HepG2 (cell line): Measurements from ENCODE around the gene GLRX5. TPM values are rescaled to one million over a fixed set of nuclear protein-coding genes. Genes with fewer than 3 reads are reported as not detected.

Experiments used
- CEBPG ChIP-seq: IDR thresholded peaks from 2 replicates; pipeline ENCODE4 v1.6.1; 2016
- GLI4 ChIP-seq: sonication (generic); formaldehyde crosslinking; IDR thresholded peaks from 2 replicates; pipeline ENCODE4 v1.5.1; 2020; ENCODE audit warnings: missing genetic modification reagents, mild to moderate bottlenecking, moderate library complexity, borderline replicate concordance
- HIVEP1 ChIP-seq: sonication (generic); formaldehyde crosslinking; IDR thresholded peaks from 2 replicates; pipeline ENCODE4 v1.4.0; 2020; ENCODE audit warnings: mild to moderate bottlenecking, missing genetic modification reagents
- HNRNPK ChIP-seq: fragments of 200-400 bp; formaldehyde crosslinking; IDR thresholded peaks from 2 replicates; pipeline ENCODE4 v1.6.1; 2018; ENCODE audit warnings: low read length, low read depth, moderate library complexity, mild to moderate bottlenecking; ENCODE audit not compliant: poor library complexity, severe bottlenecking
- KDM2A ChIP-seq: sonication (generic); formaldehyde crosslinking; IDR thresholded peaks from 2 replicates; pipeline ENCODE4 v1.4.0; 2020; ENCODE audit warnings: low read depth, missing genetic modification reagents, borderline replicate concordance
- MED8 ChIP-seq: sonication (generic); formaldehyde crosslinking; IDR thresholded peaks from 2 replicates; pipeline ENCODE4 v1.8.1; 2023; ENCODE audit warnings: mild to moderate bottlenecking, missing genetic modification reagents; ENCODE audit not compliant: insufficient replicate concordance
- PAWR ChIP-seq: sonication (generic); formaldehyde crosslinking; IDR thresholded peaks from 2 replicates; pipeline ENCODE4 v1.4.0; 2020; ENCODE audit warnings: missing genetic modification reagents, mild to moderate bottlenecking, borderline replicate concordance
- PLRG1 ChIP-seq: fragments of 450-650 bp; conservative IDR thresholded peaks from 2 replicates; pipeline ENCODE4 v1.6.1; 2016
- RBAK ChIP-seq: sonication (generic); formaldehyde crosslinking; IDR thresholded peaks from 2 replicates; pipeline ENCODE4 v1.5.1; 2020; ENCODE audit warnings: mild to moderate bottlenecking, missing genetic modification reagents
- SRY ChIP-seq: sonication (generic); formaldehyde crosslinking; IDR thresholded peaks from 2 replicates; pipeline ENCODE4 v1.8.0; 2022; ENCODE audit warnings: mild to moderate bottlenecking, missing genetic modification reagents
- THYN1 ChIP-seq: sonication (generic); formaldehyde crosslinking; IDR thresholded peaks from 2 replicates; pipeline ENCODE4 v1.8.1; 2023; ENCODE audit warnings: low read depth, mild to moderate bottlenecking, moderate library complexity, missing genetic modification reagents, borderline replicate concordance
- ZFX ChIP-seq: sonication (generic); formaldehyde crosslinking; IDR thresholded peaks from 2 replicates; pipeline ENCODE4 v1.4.0; 2020; ENCODE audit warnings: mild to moderate bottlenecking, low read depth, missing genetic modification reagents, moderate library complexity
- ZNF138 ChIP-seq: sonication (generic); formaldehyde crosslinking; IDR thresholded peaks from 2 replicates; pipeline ENCODE4 v1.5.0; 2020; ENCODE audit warnings: mild to moderate bottlenecking, low read depth, missing genetic modification reagents
- ZNF230 ChIP-seq: sonication (generic); formaldehyde crosslinking; IDR thresholded peaks from 2 replicates; pipeline ENCODE4 v1.4.0; 2020; ENCODE audit warnings: mild to moderate bottlenecking, missing genetic modification reagents
- ZNF24 ChIP-seq: fragments of 450-650 bp; IDR thresholded peaks from 2 replicates; pipeline ENCODE4 v1.6.1; 2017; ENCODE audit warnings: antibody characterized with exemption, mild to moderate bottlenecking
- ZNF3 ChIP-seq: IDR thresholded peaks from 2 replicates; pipeline ENCODE4 v1.7.0; 2017; ENCODE audit warnings: inconsistent platforms
- ZNF460 ChIP-seq: sonication (generic); formaldehyde crosslinking; IDR thresholded peaks from 2 replicates; pipeline ENCODE4 v1.5.1; 2020; ENCODE audit warnings: missing genetic modification reagents, mild to moderate bottlenecking, borderline replicate concordance
- ZNF496 ChIP-seq: sonication (generic); formaldehyde crosslinking; IDR thresholded peaks from 2 replicates; pipeline ENCODE4 v1.8.1; 2023; ENCODE audit warnings: mild to moderate bottlenecking, moderate library complexity, missing genetic modification reagents; ENCODE audit not compliant: insufficient replicate concordance
- ZNF619 ChIP-seq: sonication (generic); formaldehyde crosslinking; IDR thresholded peaks from 2 replicates; pipeline ENCODE4 v1.4.0; 2020; ENCODE audit warnings: mild to moderate bottlenecking, missing genetic modification reagents
- ZNF629 ChIP-seq: sonication (generic); formaldehyde crosslinking; conservative IDR thresholded peaks from 2 replicates; pipeline ENCODE4 v1.5.0; 2020; ENCODE audit warnings: missing genetic modification reagents
- ZSCAN9 ChIP-seq: IDR thresholded peaks from 2 replicates; pipeline ENCODE4 v1.6.1; 2016; ENCODE audit warnings: borderline replicate concordance
- polyA plus RNA-seq, 8 experiments: library from polyadenylated mRNA; depleted of rRNA in 3 of 8; stranded (reverse) in 7 of 8; unstranded in 1 of 8; fragments of >200 nt; fragmentation: Illumina TruSeq in 4 of 8; extraction: Trizol in 4 of 8; gene quantifications; 2 replicates each; pipeline versions ENCODE4 v1.2.1 to v1.2.3, GENCODE V29; 2011 to 2016; ENCODE audit warnings: low read depth in 4 of 8, missing spikeins in 1 of 8, mixed read lengths in 1 of 8; ENCODE audit not compliant: insufficient read depth in 1 of 8
- total RNA-seq, 5 experiments: library from RNA; depleted of rRNA; stranded (reverse); fragments of >200 nt; fragmentation: Illumina TruSeq; extraction: Trizol; gene quantifications; 2 replicates each; pipeline ENCODE4 v1.2.3, GENCODE V29; 2016; ENCODE audit warnings: low read depth in 1 of 5
- TF ChIP-seq, protein P1 (sequence below): IDR thresholded peaks from 2 replicates; pipeline ENCODE4 v1.6.1; 2016; ENCODE audit warnings: mild to moderate bottlenecking
- TF ChIP-seq, protein P2 (sequence below), 2 experiments: sonication (generic) in 1 of 2; formaldehyde crosslinking in 1 of 2; IDR thresholded peaks; 2 replicates each; pipeline versions ENCODE4 v1.4.0 to v1.6.1; 2018 to 2020; ENCODE audit warnings: missing genetic modification reagents in 2 of 2, borderline replicate concordance in 1 of 2, low read depth in 1 of 2, mild to moderate bottlenecking in 1 of 2, missing biosample characterization in 1 of 2
- TF ChIP-seq, protein P3 (sequence below): sonication (generic); formaldehyde crosslinking; IDR thresholded peaks from 2 replicates; pipeline ENCODE4 v1.4.0; 2020; ENCODE audit warnings: missing genetic modification reagents
- TF ChIP-seq, protein P4 (sequence below): sonication (generic); formaldehyde crosslinking; IDR thresholded peaks from 2 replicates; pipeline ENCODE4 v1.8.0; 2023; ENCODE audit warnings: mild to moderate bottlenecking, missing genetic modification reagents

GLRX5 gene
- total and polyA plus RNA-seq, 2 of the 13 experiments (the other 11 are each of a cell fraction or from before 2014, with no cell fraction given): 122 to 146 TPM

DNA sequence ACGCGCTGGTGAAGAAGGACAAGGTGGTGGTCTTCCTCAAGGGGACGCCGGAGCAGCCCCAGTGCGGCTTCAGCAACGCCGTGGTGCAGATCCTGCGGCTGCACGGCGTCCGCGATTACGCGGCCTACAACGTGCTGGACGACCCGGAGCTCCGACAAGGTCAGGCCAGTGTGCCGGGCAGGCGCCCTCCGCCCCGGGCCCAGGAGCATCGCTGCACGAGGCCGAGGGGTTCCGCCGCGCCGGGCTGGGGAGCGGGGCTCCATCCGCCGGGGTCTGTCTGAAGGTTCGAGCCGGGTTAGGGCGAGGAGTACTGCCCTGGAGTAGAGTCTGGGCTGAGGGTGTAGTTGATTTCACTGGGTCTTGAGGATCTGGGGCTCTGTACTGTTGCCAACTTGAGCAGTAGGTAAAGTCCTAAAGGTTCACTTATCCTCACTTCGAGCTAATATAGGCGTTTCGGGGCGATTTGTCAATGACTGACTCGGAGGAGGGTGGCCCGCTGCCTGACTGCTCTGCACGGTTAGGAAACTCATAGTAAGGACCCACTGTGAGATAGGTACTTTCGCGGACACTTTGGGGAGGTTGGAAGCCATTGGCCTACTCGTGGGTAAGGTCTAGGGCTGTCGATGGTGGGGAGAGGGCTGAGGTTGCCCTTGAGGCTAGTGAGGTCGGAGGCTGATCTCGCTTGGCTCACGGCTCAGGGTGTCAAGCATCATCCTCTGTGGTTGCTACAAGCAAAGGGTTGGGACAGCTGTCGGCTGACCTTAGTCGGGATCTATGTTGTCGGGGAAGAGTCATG is 574 bp downstream of the GLRX5 start (continued):
- TF ChIP-seq, protein P1, sequence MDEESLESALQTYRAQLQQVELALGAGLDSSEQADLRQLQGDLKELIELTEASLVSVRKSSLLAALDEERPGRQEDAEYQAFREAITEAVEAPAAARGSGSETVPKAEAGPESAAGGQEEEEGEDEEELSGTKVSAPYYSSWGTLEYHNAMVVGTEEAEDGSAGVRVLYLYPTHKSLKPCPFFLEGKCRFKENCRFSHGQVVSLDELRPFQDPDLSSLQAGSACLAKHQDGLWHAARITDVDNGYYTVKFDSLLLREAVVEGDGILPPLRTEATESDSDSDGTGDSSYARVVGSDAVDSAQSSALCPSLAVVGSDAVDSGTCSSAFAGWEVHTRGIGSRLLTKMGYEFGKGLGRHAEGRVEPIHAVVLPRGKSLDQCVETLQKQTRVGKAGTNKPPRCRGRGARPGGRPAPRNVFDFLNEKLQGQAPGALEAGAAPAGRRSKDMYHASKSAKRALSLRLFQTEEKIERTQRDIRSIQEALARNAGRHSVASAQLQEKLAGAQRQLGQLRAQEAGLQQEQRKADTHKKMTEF (CRISPR knock-in tag): no peak
- TF ChIP-seq ZFX (CRISPR knock-in tag) (peak; percentile 38; the same call in 1 of the 2 replicates), ZNF629 (CRISPR knock-in tag) (no peak), ZSCAN9 (no peak), ZNF24 (no peak), MED8 (no peak), RBAK (CRISPR knock-in tag) (no peak), ZNF3 (CRISPR knock-in tag) (no peak), ZNF230 (CRISPR knock-in tag) (no peak), THYN1 (no peak), ZNF496 (CRISPR knock-in tag) (no peak), KDM2A (no peak), SRY (peak; percentile 22; the same call in 1 of the 2 replicates), CEBPG (CRISPR knock-in tag) (no peak), PLRG1 (no peak), HIVEP1 (0 out of 2 replicates have a peak, but pooled peaks have one; percentile 19), ZNF619 (no peak), PAWR (CRISPR knock-in tag) (no peak), ZNF138 (CRISPR knock-in tag) (0 out of 2 replicates have a peak, but pooled peaks have one; percentile 11), HNRNPK (no peak), GLI4 (CRISPR knock-in tag) (no peak), ZNF460 (CRISPR knock-in tag) (no peak)
- TF ChIP-seq, protein P2, sequence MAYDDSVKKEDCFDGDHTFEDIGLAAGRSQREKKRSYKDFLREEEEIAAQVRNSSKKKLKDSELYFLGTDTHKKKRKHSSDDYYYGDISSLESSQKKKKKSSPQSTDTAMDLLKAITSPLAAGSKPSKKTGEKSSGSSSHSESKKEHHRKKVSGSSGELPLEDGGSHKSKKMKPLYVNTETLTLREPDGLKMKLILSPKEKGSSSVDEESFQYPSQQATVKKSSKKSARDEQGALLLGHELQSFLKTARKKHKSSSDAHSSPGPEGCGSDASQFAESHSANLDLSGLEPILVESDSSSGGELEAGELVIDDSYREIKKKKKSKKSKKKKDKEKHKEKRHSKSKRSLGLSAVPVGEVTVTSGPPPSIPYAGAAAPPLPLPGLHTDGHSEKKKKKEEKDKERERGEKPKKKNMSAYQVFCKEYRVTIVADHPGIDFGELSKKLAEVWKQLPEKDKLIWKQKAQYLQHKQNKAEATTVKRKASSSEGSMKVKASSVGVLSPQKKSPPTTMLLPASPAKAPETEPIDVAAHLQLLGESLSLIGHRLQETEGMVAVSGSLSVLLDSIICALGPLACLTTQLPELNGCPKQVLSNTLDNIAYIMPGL (CRISPR knock-in tag; IDR thresholded peaks at IDR 0.05; ENCODE audit: borderline replicate concordance in 1 of 2, low read depth in 1 of 2): no peak
- TF ChIP-seq, protein P3, sequence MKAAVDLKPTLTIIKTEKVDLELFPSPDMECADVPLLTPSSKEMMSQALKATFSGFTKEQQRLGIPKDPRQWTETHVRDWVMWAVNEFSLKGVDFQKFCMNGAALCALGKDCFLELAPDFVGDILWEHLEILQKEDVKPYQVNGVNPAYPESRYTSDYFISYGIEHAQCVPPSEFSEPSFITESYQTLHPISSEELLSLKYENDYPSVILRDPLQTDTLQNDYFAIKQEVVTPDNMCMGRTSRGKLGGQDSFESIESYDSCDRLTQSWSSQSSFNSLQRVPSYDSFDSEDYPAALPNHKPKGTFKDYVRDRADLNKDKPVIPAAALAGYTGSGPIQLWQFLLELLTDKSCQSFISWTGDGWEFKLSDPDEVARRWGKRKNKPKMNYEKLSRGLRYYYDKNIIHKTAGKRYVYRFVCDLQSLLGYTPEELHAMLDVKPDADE (CRISPR knock-in tag): no peak
- TF ChIP-seq, protein P4, sequence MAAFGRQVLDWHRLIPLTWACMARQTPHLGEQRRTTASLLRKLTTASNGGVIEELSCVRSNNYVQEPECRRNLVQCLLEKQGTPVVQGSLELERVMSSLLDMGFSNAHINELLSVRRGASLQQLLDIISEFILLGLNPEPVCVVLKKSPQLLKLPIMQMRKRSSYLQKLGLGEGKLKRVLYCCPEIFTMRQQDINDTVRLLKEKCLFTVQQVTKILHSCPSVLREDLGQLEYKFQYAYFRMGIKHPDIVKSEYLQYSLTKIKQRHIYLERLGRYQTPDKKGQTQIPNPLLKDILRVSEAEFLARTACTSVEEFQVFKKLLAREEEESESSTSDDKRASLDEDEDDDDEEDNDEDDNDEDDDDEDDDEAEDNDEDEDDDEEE (CRISPR knock-in tag): no peak
